Prostate gland (tissue), 2 donors: Measurements from ENCODE around the gene ANP32B.

Experiments used
- POLR2A ChIP-seq: fragments of 450-650 bp; IDR thresholded peaks from one replicate; pipeline ENCODE4 v1.6.1; 2016; ENCODE audit warnings: antibody characterized with exemption, mild to moderate bottlenecking
- TF ChIP-seq, protein P1 (sequence below), 4 experiments: fragments of 200-600 bp in 2 of 4; fragments of 450-650 bp in 2 of 4; sonication (generic) in 2 of 4; IDR thresholded peaks; 1 replicate in 3 of 4; 2 replicates in 1 of 4; pipeline ENCODE4 v1.5.1; 2016 to 2019; ENCODE audit warnings: antibody characterized with exemption in 4 of 4, mild to moderate bottlenecking in 2 of 4, moderate library complexity in 2 of 4

DNA sequence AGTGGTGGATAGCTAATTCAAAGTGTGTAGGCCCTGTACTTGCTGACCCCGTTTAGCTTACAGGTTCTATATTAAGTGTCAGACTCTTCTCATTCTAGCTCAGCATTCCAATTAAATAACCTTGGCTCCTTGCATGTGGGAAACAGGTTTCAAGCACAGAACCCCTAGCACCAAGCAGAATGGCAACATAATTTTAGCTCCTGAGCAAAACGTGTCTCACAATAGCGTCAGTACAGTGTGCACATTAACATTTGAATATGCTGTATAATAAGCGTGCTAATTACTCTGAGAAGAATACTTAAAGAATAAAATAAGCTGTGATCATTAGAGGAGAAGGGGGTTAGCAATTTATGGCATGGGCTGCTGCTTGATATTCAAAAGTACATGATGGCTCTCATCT is 21.0 kb upstream of the ANP32B start:
- TF ChIP-seq, protein P1, sequence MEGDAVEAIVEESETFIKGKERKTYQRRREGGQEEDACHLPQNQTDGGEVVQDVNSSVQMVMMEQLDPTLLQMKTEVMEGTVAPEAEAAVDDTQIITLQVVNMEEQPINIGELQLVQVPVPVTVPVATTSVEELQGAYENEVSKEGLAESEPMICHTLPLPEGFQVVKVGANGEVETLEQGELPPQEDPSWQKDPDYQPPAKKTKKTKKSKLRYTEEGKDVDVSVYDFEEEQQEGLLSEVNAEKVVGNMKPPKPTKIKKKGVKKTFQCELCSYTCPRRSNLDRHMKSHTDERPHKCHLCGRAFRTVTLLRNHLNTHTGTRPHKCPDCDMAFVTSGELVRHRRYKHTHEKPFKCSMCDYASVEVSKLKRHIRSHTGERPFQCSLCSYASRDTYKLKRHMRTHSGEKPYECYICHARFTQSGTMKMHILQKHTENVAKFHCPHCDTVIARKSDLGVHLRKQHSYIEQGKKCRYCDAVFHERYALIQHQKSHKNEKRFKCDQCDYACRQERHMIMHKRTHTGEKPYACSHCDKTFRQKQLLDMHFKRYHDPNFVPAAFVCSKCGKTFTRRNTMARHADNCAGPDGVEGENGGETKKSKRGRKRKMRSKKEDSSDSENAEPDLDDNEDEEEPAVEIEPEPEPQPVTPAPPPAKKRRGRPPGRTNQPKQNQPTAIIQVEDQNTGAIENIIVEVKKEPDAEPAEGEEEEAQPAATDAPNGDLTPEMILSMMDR (IDR thresholded peaks at IDR 0.05) = no peak
- no peak for TF ChIP-seq POLR2A
